ENCODE measurements around the gene UBE2E2. TPM values are rescaled to one million over a fixed set of nuclear protein-coding genes. Genes with fewer than 3 reads are reported as not detected.

UBE2E2 gene
- total RNA-seq, 1 donor from 2014 or later: 89.8 TPM

DNA sequence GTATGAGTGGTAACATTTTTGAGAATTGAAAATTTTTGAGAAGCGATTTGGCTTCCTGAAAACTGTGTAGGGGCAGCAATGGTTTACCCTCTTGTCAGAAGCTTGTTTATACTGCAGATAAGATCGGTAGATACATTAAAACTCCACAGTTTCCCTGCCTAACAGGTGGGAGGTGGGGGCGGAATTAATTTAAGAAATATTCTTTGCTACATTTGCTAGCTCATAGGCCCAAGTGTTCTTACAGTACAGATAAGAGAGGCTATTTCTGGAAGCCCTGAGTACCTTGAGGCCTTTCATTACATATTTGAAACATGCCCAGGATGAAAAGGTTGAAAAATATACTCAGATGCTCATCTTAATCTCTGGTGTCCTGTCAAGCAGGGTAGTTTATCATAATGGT lies 285.5 kb downstream of the UBE2E2 start:
- no peak overlapping the region for H2AFZ ChIP-seq (replicated peaks)
- H3K9me3 Mint-ChIP-seq: peaks cover 17% of the 10 kb centered on the region
- H3K4me1 Mint-ChIP-seq: peaks cover 37% of the 10 kb centered on the region

GRCh38 chr3:23489300-23490158 lies 286.4 kb downstream of the UBE2E2 start:
- H3K4me2 ChIP-seq: peak overlapping the region; percentile 39
- Mint-ChIP-seq H3K27ac (no peak overlapping the region), H3K36me3 (peaks cover 9% of the 10 kb centered on the region), H3K4me1 (peaks cover 32% of the 10 kb centered on the region), H3K27me3 (ENCODE audit: insufficient read depth, low read depth) (no peaks in the 10 kb centered on the region), H3K4me3 (peak overlapping the region; percentile 18), H3K9me3 (peaks cover 14% of the 10 kb centered on the region)
- no peaks in the 10 kb centered on the region for H3F3A ChIP-seq (ENCODE audit: low read depth)
- H4K20me1 ChIP-seq (ENCODE audit: low read depth): peaks cover 20% of the 10 kb centered on the region
- no peaks in the 10 kb centered on the region for H3K9me3 ChIP-seq (ENCODE audit: low read depth)
- no peak overlapping the region for H3K27ac ChIP-seq
- DNase-seq (ENCODE audit: low spot score): peak; percentile 52
- H3K36me3 ChIP-seq: no peaks in the 10 kb centered on the region
- no peak overlapping the region for H2AFZ ChIP-seq (replicated peaks)
- no peak overlapping the region for H3K9ac ChIP-seq
- H3K4me1 ChIP-seq: peaks cover 11% of the 10 kb centered on the region
- H3K27me3 ChIP-seq: no peaks in the 10 kb centered on the region
- no peaks in the 10 kb centered on the region for H3K79me2 ChIP-seq (ENCODE audit: low read depth)
- TF ChIP-seq EZH2 (IDR thresholded peaks at IDR 0.05): no peak
- TF ChIP-seq EZH2phosphoT487 (IDR thresholded peaks at IDR 0.05): no peak
- TF ChIP-seq, protein P1, sequence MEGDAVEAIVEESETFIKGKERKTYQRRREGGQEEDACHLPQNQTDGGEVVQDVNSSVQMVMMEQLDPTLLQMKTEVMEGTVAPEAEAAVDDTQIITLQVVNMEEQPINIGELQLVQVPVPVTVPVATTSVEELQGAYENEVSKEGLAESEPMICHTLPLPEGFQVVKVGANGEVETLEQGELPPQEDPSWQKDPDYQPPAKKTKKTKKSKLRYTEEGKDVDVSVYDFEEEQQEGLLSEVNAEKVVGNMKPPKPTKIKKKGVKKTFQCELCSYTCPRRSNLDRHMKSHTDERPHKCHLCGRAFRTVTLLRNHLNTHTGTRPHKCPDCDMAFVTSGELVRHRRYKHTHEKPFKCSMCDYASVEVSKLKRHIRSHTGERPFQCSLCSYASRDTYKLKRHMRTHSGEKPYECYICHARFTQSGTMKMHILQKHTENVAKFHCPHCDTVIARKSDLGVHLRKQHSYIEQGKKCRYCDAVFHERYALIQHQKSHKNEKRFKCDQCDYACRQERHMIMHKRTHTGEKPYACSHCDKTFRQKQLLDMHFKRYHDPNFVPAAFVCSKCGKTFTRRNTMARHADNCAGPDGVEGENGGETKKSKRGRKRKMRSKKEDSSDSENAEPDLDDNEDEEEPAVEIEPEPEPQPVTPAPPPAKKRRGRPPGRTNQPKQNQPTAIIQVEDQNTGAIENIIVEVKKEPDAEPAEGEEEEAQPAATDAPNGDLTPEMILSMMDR (IDR thresholded peaks at IDR 0.05): no peak
- no peak overlapping the region for H3K4me3 ChIP-seq

More for the DNA sequence above, 285.5 kb downstream of the UBE2E2 start:
- H3K36me3 Mint-ChIP-seq: peaks cover 12% of the 10 kb centered on the region
- Histone ChIP-seq H4K20me1 (ENCODE audit: low read depth) (peaks cover 20% of the 10 kb centered on the region), H3F3A (ENCODE audit: low read depth) (no peaks in the 10 kb centered on the region), H3K4me3 (no peak overlapping the region), H3K9ac (no peak overlapping the region), H3K79me2 (ENCODE audit: low read depth) (no peaks in the 10 kb centered on the region), H3K4me1 (peaks cover 16% of the 10 kb centered on the region), H3K27me3 (no peaks in the 10 kb centered on the region), H3K4me2 (no peak overlapping the region), H3K36me3 (no peaks in the 10 kb centered on the region), H3K9me3 (ENCODE audit: low read depth) (no peaks in the 10 kb centered on the region), H3K27ac (no peak overlapping the region)
- no peaks in the 10 kb centered on the region for H3K27me3 Mint-ChIP-seq (ENCODE audit: insufficient read depth, low read depth)
- H3K27ac Mint-ChIP-seq: no peak overlapping the region
- no peak for TF ChIP-seq EZH2 (IDR thresholded peaks at IDR 0.05)
- TF ChIP-seq EZH2phosphoT487 (IDR thresholded peaks at IDR 0.05): no peak
- TF ChIP-seq, protein P1 (IDR thresholded peaks at IDR 0.05): no peak
- DNase-seq (ENCODE audit: low spot score): no peak
- H3K4me3 Mint-ChIP-seq: no peak overlapping the region

GRCh38 chr3:23490459-23490858 lies 287.3 kb downstream of the UBE2E2 start:
- Histone ChIP-seq H3K27me3 (no peaks in the 10 kb centered on the region), H3K4me2 (no peak overlapping the region), H3K4me3 (no peak overlapping the region), H3K79me2 (ENCODE audit: low read depth) (no peaks in the 10 kb centered on the region), H3K9ac (no peak overlapping the region), H3F3A (ENCODE audit: low read depth) (no peaks in the 10 kb centered on the region), H4K20me1 (ENCODE audit: low read depth) (peaks cover 20% of the 10 kb centered on the region), H3K9me3 (ENCODE audit: low read depth) (no peaks in the 10 kb centered on the region), H3K36me3 (no peaks in the 10 kb centered on the region), H3K4me1 (peaks cover 11% of the 10 kb centered on the region), H2AFZ (replicated peaks) (no peak overlapping the region), H3K27ac (no peak overlapping the region)
- Mint-ChIP-seq H3K9me3 (peaks cover 8% of the 10 kb centered on the region), H3K36me3 (peaks cover 6% of the 10 kb centered on the region), H3K27me3 (ENCODE audit: insufficient read depth, low read depth) (no peaks in the 10 kb centered on the region), H3K4me3 (no peak overlapping the region), H3K4me1 (peaks cover 31% of the 10 kb centered on the region), H3K27ac (no peak overlapping the region)
- TF ChIP-seq EZH2phosphoT487 (IDR thresholded peaks at IDR 0.05): no peak
- TF ChIP-seq, protein P1 (IDR thresholded peaks at IDR 0.05): no peak
- no peak for TF ChIP-seq EZH2 (IDR thresholded peaks at IDR 0.05)
- DNase-seq (ENCODE audit: low spot score): no peak
